NCI-H2227 (cell line): ENCODE results near the gene INVS.
"Not testable (repeated sequence)": the region's sequence is repeated elsewhere in the genome, so short reads cannot be mapped to it uniquely, and the experiment has no call there.

Source experiments
- DNase-seq: peaks from one replicate; lab custom pipeline; 2025; ENCODE audit not compliant: unreplicated experiment; lab: John Stamatoyannopoulos, UW

The INVS gene

GRCh38 chr9:100191264-100191663 is 92.2 kb downstream of the INVS start:
- no peak for DNase-seq

DNA sequence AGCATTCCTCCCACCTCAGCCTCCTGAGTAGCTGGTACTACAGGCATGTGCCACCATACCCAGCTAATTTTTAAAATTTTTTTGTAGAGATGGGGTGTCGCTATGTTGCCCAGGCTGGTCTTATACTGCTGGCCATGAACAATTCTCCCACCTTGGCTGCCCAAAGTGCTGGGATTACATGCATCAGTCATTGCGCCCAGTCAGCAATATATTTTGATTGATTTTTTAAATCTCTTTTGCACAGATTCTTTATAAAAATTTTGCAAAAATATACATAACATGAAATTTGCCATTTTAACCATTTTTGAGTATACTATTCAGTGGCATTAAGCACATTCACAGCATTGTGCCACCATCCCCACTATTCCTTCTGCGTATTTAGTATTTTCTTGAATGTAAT is 94.0 kb downstream of the INVS start:
- no peak for DNase-seq

DNA sequence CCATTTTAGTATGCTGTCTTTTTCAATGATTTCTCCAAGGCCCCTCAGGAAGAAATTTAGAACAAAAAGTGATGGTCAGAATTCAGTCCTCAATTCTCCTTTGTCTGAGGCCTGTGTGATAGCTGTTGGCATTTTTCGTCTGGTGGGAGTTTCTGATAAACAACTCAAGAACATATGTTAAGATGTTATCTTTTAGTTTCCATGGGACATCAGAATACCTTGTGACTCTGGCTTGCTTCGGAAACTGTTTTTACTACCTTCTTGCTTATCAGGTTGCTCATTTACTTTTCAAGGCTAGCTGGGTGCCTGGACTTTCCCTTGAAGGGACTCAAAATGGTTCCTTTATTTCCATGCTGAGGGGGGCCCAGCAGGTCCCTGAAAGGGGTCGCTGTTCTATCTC is 97.2 kb downstream of the INVS start:
- no peak for DNase-seq

GRCh38 chr9:100196828-100197227 is 97.8 kb downstream of the INVS start:
- DNase-seq, result no peak

DNA sequence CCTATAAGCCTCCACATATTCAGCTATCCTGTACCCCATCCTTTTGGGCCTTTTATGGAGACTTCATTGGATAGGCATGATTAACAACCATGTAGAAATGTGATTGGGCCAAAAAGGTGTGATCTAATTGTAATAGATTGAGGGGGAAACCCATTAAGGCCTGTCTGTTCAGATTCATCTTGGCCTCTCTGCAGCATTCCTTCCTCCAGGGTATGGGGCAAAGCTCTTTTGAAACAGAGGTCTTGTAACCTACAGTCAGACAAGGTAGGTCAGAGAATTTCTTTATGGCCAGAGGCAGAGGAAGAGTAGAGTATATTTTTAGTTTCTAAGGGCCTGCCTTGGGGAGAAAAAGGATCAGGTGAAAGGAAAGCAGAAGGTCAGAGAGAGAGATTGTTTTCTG is 98.5 kb downstream of the INVS start:
- no peak for DNase-seq

GRCh38 chr9:100202806-100203205 is 103.8 kb downstream of the INVS start:
- no peak for DNase-seq

DNA sequence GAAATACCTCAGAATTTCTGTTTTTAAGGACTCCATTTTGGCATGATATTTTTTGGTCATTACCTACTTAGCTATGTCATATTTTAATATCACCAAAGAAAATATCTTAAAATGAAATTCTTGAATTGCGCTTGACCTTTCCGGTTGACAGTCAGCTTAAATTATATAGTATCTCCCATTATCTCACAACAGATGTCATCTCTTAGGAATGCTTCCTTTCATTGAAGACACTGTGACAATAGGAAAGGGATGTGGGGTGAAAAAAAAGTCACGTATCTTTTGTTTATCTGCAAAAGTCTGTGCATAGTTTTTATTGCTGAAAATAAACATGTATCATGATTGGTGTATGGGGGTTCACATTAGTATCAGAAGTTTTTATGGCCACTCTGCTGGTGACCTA is 105.8 kb downstream of the INVS start:
- DNase-seq, result peak; percentile 52

DNA sequence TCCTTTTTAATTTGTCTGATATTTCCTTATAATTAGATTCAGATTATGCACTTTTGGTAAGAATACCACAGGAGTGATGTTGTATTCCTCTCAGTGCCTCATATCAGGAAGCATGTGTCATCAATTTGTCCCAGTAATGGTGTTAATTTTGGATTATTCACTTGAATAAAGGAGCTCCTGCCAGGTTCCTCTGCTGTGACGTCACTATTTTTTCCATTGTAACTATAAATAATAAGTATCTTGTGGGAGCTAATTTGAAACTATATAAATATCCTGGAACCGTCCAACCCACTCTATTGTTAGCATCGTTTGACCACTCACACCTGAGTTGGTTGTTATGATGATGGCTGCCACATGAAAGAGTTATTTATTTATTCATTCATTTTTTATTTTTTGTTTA is 107.9 kb downstream of the INVS start:
- no peak for DNase-seq

GRCh38 chr9:100208673-100209072 is 109.6 kb downstream of the INVS start:
- DNase-seq, result no peak

DNA sequence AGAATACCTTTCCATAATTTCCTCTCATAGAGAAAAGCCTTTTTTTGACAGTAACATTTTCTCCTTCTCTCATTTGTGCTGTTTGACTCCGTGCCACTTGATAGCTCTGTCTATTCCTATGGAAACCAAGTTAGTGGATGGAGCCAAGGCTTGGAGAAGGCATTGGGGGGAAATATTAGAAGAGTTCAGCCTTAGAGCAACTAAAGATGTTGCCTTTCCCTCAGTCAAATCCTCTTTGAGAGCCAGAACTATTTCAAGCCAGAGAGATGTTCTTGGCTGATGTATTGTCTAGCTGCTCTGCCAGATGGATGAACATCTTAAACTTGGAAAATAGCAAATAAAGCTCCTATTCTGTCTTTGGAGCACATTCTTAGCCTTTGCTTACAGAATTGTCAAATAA is 112.4 kb downstream of the INVS start:
- no peak for DNase-seq

GRCh38 chr9:100213730-100214477 is 114.9 kb downstream of the INVS start:
- DNase-seq, result no peak

DNA sequence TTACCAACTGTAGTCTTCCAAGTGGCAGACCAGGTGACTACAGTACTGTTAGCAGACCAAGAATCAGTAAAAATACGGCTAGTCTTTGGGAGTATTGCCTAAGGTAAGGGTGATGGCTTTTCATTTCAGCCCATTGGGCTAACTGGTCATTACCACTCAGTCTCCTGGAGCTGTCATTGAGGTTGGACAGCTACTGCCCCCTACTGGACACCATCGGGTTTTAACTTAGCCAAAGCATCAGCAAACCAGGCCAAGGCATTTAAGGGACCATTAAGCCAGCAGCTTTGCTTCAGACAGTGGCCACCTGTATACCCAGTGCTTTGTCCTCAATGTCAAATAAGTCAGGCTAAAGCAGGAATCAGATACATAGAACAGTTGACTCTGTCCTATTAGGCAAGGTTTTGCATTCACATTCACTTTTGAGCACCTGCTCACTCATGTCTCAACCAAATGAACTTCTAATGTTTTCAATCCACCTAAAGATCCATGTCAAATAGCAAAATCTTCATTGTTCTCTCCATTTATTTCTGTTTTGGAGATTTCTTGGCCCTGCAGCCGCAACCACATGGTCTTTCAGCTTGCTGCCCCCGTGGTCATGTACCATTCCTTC is 117.2 kb downstream of the INVS start:
- DNase-seq, result peak; percentile 45

GRCh38 chr9:100217536-100217935 is 118.5 kb downstream of the INVS start:
- DNase-seq, result no peak

DNA sequence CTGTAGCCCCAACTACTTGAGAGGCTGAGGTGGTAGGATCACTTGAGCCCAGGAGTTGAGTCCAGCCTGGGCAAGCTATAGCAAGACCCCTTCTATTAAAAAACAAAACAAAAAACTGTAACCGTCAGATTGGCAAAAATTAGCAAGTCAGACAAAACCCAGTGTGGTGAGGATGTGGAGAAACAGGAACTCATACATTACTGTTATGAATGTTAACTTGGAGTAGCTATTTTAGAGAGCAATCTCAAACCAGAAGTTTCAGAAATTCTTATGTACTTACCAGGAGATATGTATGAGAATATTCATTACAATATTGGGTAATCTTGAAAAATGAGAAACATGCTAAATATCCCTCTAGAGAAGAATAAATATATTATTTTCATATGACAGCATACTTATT is 120.3 kb downstream of the INVS start:
- DNase-seq, result no peak

- DNase-seq, result no peak
Measured at GRCh38 chr9:100220936-100221335, 121.9 kb downstream of the INVS start.

DNA sequence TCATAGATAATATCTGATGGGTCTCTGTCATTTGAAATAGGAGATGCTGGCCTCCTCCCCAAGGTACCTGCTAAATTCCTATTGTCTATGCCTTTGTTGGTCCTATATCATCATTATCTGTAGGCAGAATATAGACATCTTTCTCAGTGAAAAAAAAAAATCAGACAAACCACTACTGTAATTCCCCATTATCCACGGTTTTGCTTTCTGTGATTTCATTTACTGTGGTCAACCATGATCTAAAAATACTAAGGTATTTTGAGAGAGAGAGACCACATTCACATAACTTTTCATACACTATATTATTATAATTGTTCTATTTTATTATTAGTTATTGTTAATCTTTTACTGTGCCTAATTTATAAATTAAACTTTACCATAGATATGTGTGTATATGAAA is 122.5 kb downstream of the INVS start:
- DNase-seq, result no peak

DNA sequence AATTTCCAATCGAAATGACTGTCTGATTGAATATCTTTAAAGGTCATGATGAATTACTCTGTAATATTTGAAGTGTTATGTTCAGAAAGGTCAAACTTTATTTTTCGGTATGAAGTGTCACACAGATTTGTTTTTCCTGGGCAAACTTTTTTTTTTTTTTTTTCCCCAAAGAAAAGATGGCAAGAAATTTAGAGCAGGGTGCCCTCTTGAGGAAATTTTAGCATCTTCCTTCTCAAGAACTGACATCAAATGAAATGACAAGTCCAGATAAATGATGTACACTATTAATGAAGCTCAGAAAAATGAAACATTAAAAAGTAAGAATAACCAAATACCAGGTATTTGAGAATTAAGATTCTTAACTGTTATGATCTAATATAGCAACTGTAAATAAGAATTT is 123.6 kb downstream of the INVS start:
- DNase-seq, result peak; percentile 19

- no peak for DNase-seq
Measured at GRCh38 chr9:100227636-100228035, 128.6 kb downstream of the INVS start.

DNA sequence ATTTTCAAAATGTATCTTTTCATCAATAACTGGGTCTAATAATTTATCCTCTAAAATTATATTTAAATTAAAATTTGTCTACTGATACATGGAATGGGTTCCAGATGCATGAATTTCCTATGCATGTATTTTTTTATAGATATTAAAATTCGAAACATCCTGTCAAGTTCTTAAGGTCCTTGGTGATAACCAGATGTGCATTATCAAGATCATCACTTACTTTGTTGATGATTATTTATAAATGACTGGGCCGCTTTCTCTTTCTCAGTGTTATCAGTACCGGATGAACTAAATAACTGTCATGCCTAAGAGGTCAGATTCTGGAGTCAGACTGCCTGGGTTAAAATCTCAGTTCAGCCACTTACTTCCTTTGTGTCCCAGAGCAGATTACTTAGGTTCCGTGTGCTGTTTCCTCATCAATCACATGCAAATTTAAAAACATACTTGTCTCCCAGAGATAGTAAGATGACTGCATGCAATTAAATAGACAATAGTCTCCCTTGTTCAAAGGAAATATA is 129.4 kb downstream of the INVS start:
- no peak for DNase-seq

DNA sequence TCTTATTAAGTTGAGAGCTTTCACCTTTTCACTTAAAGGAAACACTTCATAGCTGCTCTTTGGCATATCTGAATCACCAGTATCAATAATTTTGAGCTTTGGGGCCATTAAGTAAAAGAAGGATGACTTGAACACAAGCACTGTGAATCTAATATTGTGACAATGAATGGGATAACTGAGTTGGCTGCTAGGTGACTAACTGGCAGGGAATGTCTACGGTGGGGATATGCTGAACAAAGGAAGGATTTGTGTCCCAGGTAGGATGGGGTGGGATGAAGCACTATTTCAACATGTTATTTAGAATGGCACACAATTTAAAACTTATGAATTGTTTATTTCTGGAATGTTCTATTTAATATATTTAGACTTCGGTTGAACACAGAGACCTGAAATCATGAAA is 130.1 kb downstream of the INVS start:
- no peak for DNase-seq

- DNase-seq, result no peak
Measured at GRCh38 chr9:100229561-100229960, 130.5 kb downstream of the INVS start.

DNA sequence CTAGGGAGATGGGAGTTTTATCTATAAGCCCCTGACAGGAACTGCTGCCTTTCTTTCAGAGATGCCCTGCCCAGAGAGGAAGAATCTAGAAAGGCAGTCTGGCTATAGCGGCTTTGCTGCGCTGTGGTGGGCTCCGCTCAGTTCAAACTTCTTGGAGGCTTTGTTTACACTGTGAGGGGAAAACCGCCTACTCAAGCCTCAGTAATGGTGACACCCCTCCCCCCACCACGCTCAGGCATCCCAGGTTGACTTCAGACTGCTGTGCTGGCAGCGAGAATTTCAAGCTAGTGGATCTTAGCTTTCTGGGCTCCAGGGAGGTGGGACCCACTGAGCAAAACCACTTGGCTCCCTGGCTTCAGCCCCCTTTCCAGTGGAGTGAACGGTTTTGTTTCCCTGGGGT is 137.9 kb downstream of the INVS start:
- DNase-seq, result not testable (repeated sequence)

- DNase-seq, result no peak
Measured at GRCh38 chr9:100240512-100240911, 141.5 kb downstream of the INVS start.
